NCI-H2107 (cell line): Measurements from ENCODE around the gene PAGE2.
"Not testable (repeated sequence)": the region's sequence is repeated elsewhere in the genome, so short reads cannot be mapped to it uniquely, and the experiment has no call there.

Experiments used
- DNase-seq: peaks from one replicate; lab custom pipeline; 2025; lab: John Stamatoyannopoulos, UW

PAGE2 gene

GRCh38 chrX:55123900-55124299 lies 35.1 kb downstream of the PAGE2 start:
- no peak for DNase-seq

GRCh38 chrX:55127692-55128091 lies 38.9 kb downstream of the PAGE2 start:
- DNase-seq: no peak

GRCh38 chrX:55129361-55129760 lies 40.5 kb downstream of the PAGE2 start:
- no peak for DNase-seq

GRCh38 chrX:55130481-55130880 lies 41.7 kb downstream of the PAGE2 start:
- no peak for DNase-seq

- DNase-seq: no peak
Measured at GRCh38 chrX:55132416-55132815, 43.6 kb downstream of the PAGE2 start.

- DNase-seq: no peak
Measured at GRCh38 chrX:55135171-55135570, 46.4 kb downstream of the PAGE2 start.

GRCh38 chrX:55140800-55141199 lies 52.0 kb downstream of the PAGE2 start:
- DNase-seq: not testable (repeated sequence)
